AG04449 (cell line): ENCODE measurements around the gene WDR6.

ENCODE experiments used
- CTCF ChIA-PET: fragments of 350-600 bp; formaldehyde crosslinking; extraction: SDS; loops from one replicate; lab custom pipeline; 2021; ENCODE audit warnings: antibody characterized with exemption; lab: Yijun Ruan, JAX
- POLR2A ChIA-PET: fragments of 400-600, 350-600 bp; formaldehyde crosslinking; extraction: SDS; loops from one replicate; lab custom pipeline; 2020; ENCODE audit warnings: antibody characterized with exemption, inconsistent platforms; lab: Yijun Ruan, JAX
- DNase-seq: peaks from one replicate; pipeline ENCODE4 v3.0.0-alpha.2; 2010; ENCODE audit warnings: low read depth, low spot score
- H3K4me3 ChIP-seq: 2 replicates; pipeline ENCODE4 v1.5.1; 2011; ENCODE audit warnings: low read depth, mild to moderate bottlenecking, control low read depth, low read length
- CTCF ChIP-seq: IDR thresholded peaks from one replicate; pipeline ENCODE4 v1.5.1; 2011; ENCODE audit warnings: mild to moderate bottlenecking, moderate library complexity, low read length, control low read depth, inconsistent platforms; ENCODE audit not compliant: insufficient read depth; ENCODE audit errors: missing control alignments

Gene WDR6

GRCh38 chr3:48997102-48997635 lies 10.0 kb upstream of the WDR6 start:
- CTCF ChIA-PET, result interaction anchor here (1.4 to 3.6 kb wide), 4 partner anchors 9 to 25 kb away, joined by 4 to 25 read pairs (median 7); partner anchors contain the start of genes NDUFAF3 and WDR6
- POLR2A ChIA-PET, result no interaction called here

DNA sequence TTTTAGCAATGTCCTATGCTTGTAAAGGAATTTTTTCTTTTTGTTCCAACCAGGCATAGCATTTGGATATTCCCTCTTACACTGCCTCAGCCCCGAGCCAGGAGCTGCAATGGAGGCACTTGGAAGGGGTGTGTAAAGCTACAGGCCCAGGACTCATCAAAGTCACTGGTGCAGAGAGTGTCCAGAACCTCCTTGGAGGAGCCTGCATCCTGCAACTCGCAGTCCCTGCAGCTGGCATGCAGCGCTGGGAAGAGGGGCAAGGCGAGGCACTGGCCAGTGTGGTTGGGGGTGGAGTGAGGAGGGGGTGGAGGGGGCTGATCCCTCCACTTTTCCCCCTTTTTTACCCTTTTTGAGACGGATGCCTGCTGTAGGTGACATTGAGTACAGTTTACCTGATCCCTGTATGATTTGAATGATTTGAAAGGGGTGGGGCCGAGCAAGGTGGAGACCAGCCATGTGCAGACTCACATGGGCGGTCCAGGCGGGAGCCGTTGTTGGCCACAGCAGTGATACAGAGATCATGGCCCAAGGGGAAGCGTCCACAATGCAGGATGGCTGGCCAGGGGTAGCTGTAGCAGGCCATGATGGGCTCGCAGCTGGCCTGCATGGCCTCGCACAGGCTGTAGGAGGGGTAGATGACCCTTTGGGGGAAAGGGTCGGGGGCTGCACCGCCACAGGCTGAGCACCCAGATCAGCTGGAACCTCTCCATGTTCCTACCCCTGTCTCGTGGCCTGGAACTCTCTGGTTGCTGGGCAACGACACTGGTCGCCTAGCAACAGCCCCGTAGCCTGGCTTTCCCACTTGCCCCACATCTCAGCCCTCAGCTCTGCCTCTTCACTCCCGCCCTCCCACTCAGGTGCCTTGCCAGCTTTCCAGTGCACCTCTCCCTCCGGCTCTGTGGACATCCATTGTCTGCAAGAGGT lies 9.2 kb upstream of the WDR6 start:
- POLR2A ChIA-PET, result no interaction called here
- H3K4me3 ChIP-seq, result no peak overlapping the region
- CTCF ChIA-PET, result interaction anchor here (1.4 to 3.9 kb wide), 4 partner anchors 9 to 24 kb away, joined by 4 to 25 read pairs (median 16); partner anchors contain the start of genes NDUFAF3, P4HTM and WDR6
- no peak for TF ChIP-seq CTCF
- no peak for DNase-seq

More at GRCh38 chr3:48997102-48997635, 10.0 kb upstream of the WDR6 start:
- TF ChIP-seq CTCF, result no peak
- H3K4me3 ChIP-seq, result no peak overlapping the region
- DNase-seq, result no peak

DNA sequence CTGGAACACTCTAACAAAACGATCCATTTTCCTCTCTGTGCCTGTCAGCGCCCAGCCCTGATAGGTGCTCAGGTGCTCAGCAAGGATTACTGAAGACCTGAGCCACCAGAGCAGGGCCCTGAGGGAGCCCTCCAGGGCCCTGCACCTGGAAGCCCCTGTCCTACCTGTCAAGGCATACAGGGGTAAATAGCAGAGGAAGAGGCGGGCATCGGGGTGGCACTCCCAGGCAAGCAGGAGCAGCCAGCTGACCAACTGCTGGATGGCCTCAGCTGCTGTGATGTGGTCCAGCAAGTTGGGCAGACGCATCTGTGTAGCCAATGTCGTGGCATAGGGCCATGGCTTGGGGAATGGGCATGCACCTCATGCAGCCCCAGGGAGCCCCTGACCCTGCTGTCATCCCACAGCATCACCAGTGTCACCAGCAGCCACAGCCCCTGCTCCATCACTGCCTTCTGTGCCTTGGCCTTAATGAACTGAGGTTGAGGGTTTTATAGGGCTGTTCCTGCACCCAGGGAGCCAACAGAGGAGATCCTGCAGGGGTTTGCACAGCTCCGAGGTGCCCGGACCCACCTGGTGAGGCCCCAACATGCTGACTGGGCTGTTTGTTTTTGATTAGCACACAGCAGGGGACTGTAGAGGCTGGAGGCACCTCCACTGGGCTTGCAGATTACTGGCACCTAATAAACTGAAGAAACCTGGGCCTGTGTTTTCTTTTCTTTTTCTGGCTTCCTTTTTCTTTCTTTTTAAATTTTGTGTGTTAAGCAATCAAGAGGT lies 7.9 kb upstream of the WDR6 start:
- no peak overlapping the region for H3K4me3 ChIP-seq
- POLR2A ChIA-PET, result no interaction called here
- CTCF ChIA-PET, result interaction anchor here (1.3 to 3.9 kb wide), 2 partner anchors 8 to 10 kb away, joined by 4 to 24 read pairs; partner anchors contain the start of gene P4HTM
- no peak for TF ChIP-seq CTCF
- DNase-seq, result no peak

DNA sequence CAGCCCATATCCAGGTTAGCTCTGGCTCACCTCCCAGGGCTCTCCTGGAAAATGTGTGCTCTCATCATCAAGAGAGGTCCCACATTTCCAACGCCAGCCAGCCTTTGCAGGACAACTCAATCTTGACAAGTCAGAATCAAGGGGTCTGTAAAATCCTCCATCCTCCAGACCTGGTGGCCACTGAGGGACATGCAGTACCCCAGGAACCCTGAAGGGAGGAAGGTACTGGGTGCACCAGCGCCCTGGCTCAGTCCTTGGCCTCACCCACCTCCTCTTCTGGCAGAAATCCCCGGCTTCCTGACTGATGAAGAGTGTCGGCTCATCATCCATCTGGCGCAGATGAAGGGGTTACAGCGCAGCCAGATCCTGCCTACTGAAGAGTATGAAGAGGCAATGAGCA lies 6.0 kb upstream of the WDR6 start:
- TF ChIP-seq CTCF, result no peak
- DNase-seq, result no peak
- H3K4me3 ChIP-seq, result no peak overlapping the region
- POLR2A ChIA-PET, result interaction anchor here (1.2 kb wide), 2 partner anchors 12 to 20 kb away, joined by 3 read pairs; no protein-coding TSS in a partner anchor
- CTCF ChIA-PET, result interaction anchor here (1.0 to 3.9 kb wide), 2 partner anchors 12 to 21 kb away, joined by 3 to 24 read pairs; partner anchors contain the start of genes NDUFAF3 and P4HTM

GRCh38 chr3:49004352-49005302 lies 2.6 kb upstream of the WDR6 start:
- H3K4me3 ChIP-seq, result no peak overlapping the region
- CTCF ChIA-PET, result interaction anchor here (0.9 to 6.7 kb wide), 3 partner anchors 13 to 16 kb away, joined by 4 to 95 read pairs (median 21); partner anchors contain the start of genes DALRD3 and NDUFAF3
- no peak for DNase-seq
- POLR2A ChIA-PET, result interaction anchor here (1.1 to 3.4 kb wide), 2 partner anchors 14 to 90 kb away, joined by 3 to 33 read pairs; partner anchors contain the start of genes P4HTM and QRICH1
- TF ChIP-seq CTCF, result no peak
